A549 (cell line): ENCODE measurements around the gene WDR45B. TPM values are rescaled to one million over a fixed set of nuclear protein-coding genes. Genes with fewer than 3 reads are reported as not detected.

Experiments
- ATAC-seq, 2 experiments: fragments of 200-7000 bp in 1 of 2; fragments of >200 bp in 1 of 2; cut with Nextera tagmentation in 1 of 2; cut with Tn5 transposase in 1 of 2; 3 replicates each; pipeline versions ENCODE4 v1.8.0 to v1.9.1; 2018 to 2020; ENCODE audit warnings: mild to moderate bottlenecking in 1 of 2, moderate library complexity in 1 of 2
- CTCF ChIA-PET: fragments of 300-600 bp; sonication (Branson Sonifier 250); formaldehyde crosslinking; extraction: SDS; loops from one replicate; lab custom pipeline; 2021; ENCODE audit warnings: antibody characterized with exemption, inconsistent platforms; lab: Yijun Ruan, JAX
- POLR2A ChIA-PET: fragments of 350-600 bp; formaldehyde crosslinking; extraction: SDS; loops from one replicate; lab custom pipeline; 2021; ENCODE audit warnings: antibody characterized with exemption, inconsistent platforms; lab: Yijun Ruan, JAX
- DNase-seq, 2 experiments: peaks; one replicate each; pipeline versions ENCODE4 v3.0.0 to v3.0.0-alpha.2; 2011 to 2016; ENCODE audit warnings: low read depth in 1 of 2, low spot score in 1 of 2
- FAIRE-seq: peaks from 2 replicates; lab custom pipeline; 2011; peaks lifted over from hg19 to GRCh38; lab: Jason Lieb, UNC
- H3K27ac ChIP-seq, 2 experiments: fragments of >200 bp; sonication (Bioruptor Twin); formaldehyde crosslinking; 3 replicates each; pipeline ENCODE4 v1.5.1; 2016 to 2017
- H3K4me1 ChIP-seq: fragments of >200 bp; sonication (Bioruptor Twin); formaldehyde crosslinking; 3 replicates; pipeline ENCODE4 v1.6.1; 2016
- H3K4me2 ChIP-seq: fragments of >200 bp; sonication (Bioruptor Twin); formaldehyde crosslinking; 3 replicates; pipeline ENCODE4 v1.6.1; 2016
- H3K4me3 ChIP-seq: fragments of >200 bp; sonication (Bioruptor Twin); formaldehyde crosslinking; 3 replicates; pipeline ENCODE4 v1.5.1; 2016
- H3K9me3 ChIP-seq: fragments of >200 bp; sonication (Bioruptor Twin); formaldehyde crosslinking; 3 replicates; pipeline ENCODE4 v1.6.1; 2016
- BHLHE40 ChIP-seq: IDR thresholded peaks from 2 replicates; pipeline ENCODE4 v1.6.1; 2012; ENCODE audit warnings: low read depth, low read length, inconsistent platforms
- CEBPB ChIP-seq, 2 experiments: fragments of >200 bp in 1 of 2; sonication (Bioruptor Twin) in 1 of 2; formaldehyde crosslinking in 1 of 2; IDR thresholded peaks; 2 replicates each; pipeline ENCODE4 v1.6.1; 2012 to 2016
- CHD4 ChIP-seq: fragments of 200-600 bp; sonication (generic); IDR thresholded peaks from 2 replicates; pipeline ENCODE4 v1.6.1; 2016; ENCODE audit warnings: antibody characterized with exemption, mild to moderate bottlenecking, borderline replicate concordance
- ESRRA ChIP-seq: fragments of 150-350 bp; IDR thresholded peaks from 2 replicates; pipeline ENCODE4 v1.6.1; 2014; ENCODE audit warnings: mild to moderate bottlenecking, low read length, borderline replicate concordance
- FOSB ChIP-seq: fragments of 250-450 bp; sonication (Bioruptor Pico); IDR thresholded peaks from 2 replicates; pipeline ENCODE4 v1.5.0; 2020; ENCODE audit warnings: mild to moderate bottlenecking, moderate library complexity
- FOSL2 ChIP-seq, 2 experiments: fragments of 450-650 bp in 1 of 2; fragments of >200 bp in 1 of 2; sonication (Bioruptor Twin) in 1 of 2; formaldehyde crosslinking; IDR thresholded peaks; 2 replicates each; pipeline versions ENCODE4 v1.5.0 to v1.6.1; 2016 to 2020; ENCODE audit warnings: mild to moderate bottlenecking in 1 of 2, moderate library complexity in 1 of 2
- FOXS1 ChIP-seq: fragments of 250-450 bp; sonication (Bioruptor Pico); IDR thresholded peaks from 2 replicates; pipeline ENCODE4 v1.5.0; 2020; ENCODE audit warnings: mild to moderate bottlenecking, moderate library complexity
- GATA3 ChIP-seq: IDR thresholded peaks from 2 replicates; pipeline ENCODE4 v1.6.1; 2012; ENCODE audit warnings: borderline replicate concordance
- HEYL ChIP-seq: fragments of 250-450 bp; sonication (Bioruptor Pico); IDR thresholded peaks from 2 replicates; pipeline ENCODE4 v1.8.0; 2021; ENCODE audit warnings: mild to moderate bottlenecking, moderate library complexity
- HOXA7 ChIP-seq: fragments of 250-450 bp; sonication (Bioruptor Pico); IDR thresholded peaks from 2 replicates; pipeline ENCODE4 v1.5.0; 2020; ENCODE audit warnings: mild to moderate bottlenecking, moderate library complexity
- HOXB13 ChIP-seq: fragments of 250-450 bp; sonication (Bioruptor Pico); IDR thresholded peaks from 2 replicates; pipeline ENCODE4 v1.5.0; 2020; ENCODE audit warnings: low read depth, mild to moderate bottlenecking, moderate library complexity
- JUN ChIP-seq, 2 experiments: fragments of >200 bp; sonication (Bioruptor Twin); formaldehyde crosslinking; IDR thresholded peaks; 2 replicates in 1 of 2; 3 replicates in 1 of 2; pipeline ENCODE4 v1.6.1; 2016 to 2017
- JUNB ChIP-seq: fragments of >200 bp; sonication (Bioruptor Twin); formaldehyde crosslinking; IDR thresholded peaks from 2 replicates; pipeline ENCODE4 v1.6.1; 2016
- POLR2A ChIP-seq: IDR thresholded peaks from 2 replicates; pipeline ENCODE4 v1.6.1; 2012; ENCODE audit warnings: mild to moderate bottlenecking, low read length
- POLR2AphosphoS2 ChIP-seq: conservative IDR thresholded peaks from 2 replicates; pipeline ENCODE4 v1.6.1; 2012; ENCODE audit warnings: low read length, improper control_type of control experiment, inconsistent platforms
- RFX5 ChIP-seq: fragments of 450-650 bp; IDR thresholded peaks from 2 replicates; pipeline ENCODE4 v1.7.1; 2014; ENCODE audit warnings: antibody characterized with exemption, mild to moderate bottlenecking, moderate library complexity
- SMC3 ChIP-seq: fragments of >200 bp; sonication (Bioruptor Twin); formaldehyde crosslinking; IDR thresholded peaks from 3 replicates; pipeline ENCODE4 v1.6.1; 2018; ENCODE audit warnings: inconsistent platforms
- SREBF2 ChIP-seq: fragments of 450-650 bp; IDR thresholded peaks from 2 replicates; pipeline ENCODE4 v1.6.1; 2014; ENCODE audit warnings: mild to moderate bottlenecking, moderate library complexity
- TP53 ChIP-seq: fragments of 250-450 bp; sonication (Bioruptor Pico); IDR thresholded peaks from 2 replicates; pipeline ENCODE4 v1.5.0; 2021; ENCODE audit warnings: mild to moderate bottlenecking, moderate library complexity
- ZFP36 ChIP-seq: fragments of 450-650 bp; IDR thresholded peaks from 2 replicates; pipeline ENCODE4 v1.6.1; 2014; ENCODE audit warnings: borderline replicate concordance; ENCODE audit not compliant: partially characterized antibody
- ZSCAN20 ChIP-seq: fragments of 250-450 bp; sonication (Bioruptor Pico); IDR thresholded peaks from 2 replicates; pipeline ENCODE4 v1.8.0; 2022; ENCODE audit warnings: mild to moderate bottlenecking, moderate library complexity
- WGBS: methylation state at CpG from one replicate; pipeline ENCODE4 v1.1.6; 2017; ENCODE audit errors: missing lambda C conversion rate; 5-methylcytosine and 5-hydroxymethylcytosine counted together
- polyA plus RNA-seq, 4 experiments: library from polyadenylated mRNA; depleted of rRNA in 3 of 4; stranded (reverse); fragments of >200 nt; fragmentation: RNase III in 1 of 4; extraction: RNeasy Plus Mini Kit Qiagen cat#74134 plus additional on column Dnase treatment in 1 of 4; gene quantifications; 2 replicates in 3 of 4; 3 replicates in 1 of 4; pipeline ENCODE4 v1.2.3, GENCODE V29; 2011 to 2017
- TF ChIP-seq, protein P1 (sequence below): fragments of 250-450 bp; sonication (Bioruptor Pico); IDR thresholded peaks from 2 replicates; pipeline ENCODE4 v1.5.0; 2020; ENCODE audit warnings: low read depth, mild to moderate bottlenecking, moderate library complexity
- TF ChIP-seq, protein P2 (sequence below): fragments of >200 bp; sonication (Bioruptor Twin); formaldehyde crosslinking; IDR thresholded peaks from 2 replicates; pipeline ENCODE4 v1.6.1; 2016
- TF ChIP-seq, protein P3 (sequence below): IDR thresholded peaks from 2 replicates; pipeline ENCODE4 v1.6.1; 2012
- TF ChIP-seq, protein P4 (sequence below): fragments of 250-450 bp; sonication (Bioruptor Pico); IDR thresholded peaks from 2 replicates; pipeline ENCODE4 v1.5.0; 2021; ENCODE audit warnings: mild to moderate bottlenecking, moderate library complexity, borderline replicate concordance

The WDR45B gene
- polyA plus RNA-seq, 2 of the 4 experiments (the other 2 are of a cell fraction), result 88.2 to 124 TPM

DNA sequence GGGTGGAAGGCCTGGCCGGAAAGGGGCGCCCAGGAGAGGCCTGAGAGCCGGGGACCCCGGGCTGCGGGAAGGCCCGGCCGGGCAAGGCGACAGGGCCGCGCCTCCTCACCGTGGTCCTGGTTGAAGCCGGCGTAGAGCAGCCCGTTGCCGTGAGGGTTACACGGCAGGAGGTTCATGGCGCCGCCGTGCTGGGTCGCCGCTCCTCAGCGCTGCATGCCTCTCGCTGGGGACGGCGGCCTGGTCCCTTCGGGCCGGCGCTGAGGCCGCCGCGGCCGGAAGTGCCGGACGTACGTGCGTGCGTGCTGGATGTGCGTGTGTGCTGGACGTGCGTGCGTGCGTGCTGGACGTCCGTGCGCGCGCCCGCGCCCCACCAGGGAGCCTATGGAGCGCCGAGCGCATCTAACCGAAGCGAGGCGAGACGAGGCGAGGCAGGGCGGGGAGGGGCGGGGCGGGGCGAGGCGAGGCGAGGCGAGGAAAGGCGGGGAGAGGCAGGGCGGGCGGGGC, at the start of gene WDR45B (continued):
- TF ChIP-seq FOSB (CRISPR knock-in tag) (no peak), POLR2A (peak; percentile 98), TP53 (peak; percentile 37; the same call in 1 of the 2 replicates), SREBF2 (no peak), HOXB13 (CRISPR knock-in tag) (no peak), FOXS1 (CRISPR knock-in tag) (no peak), BHLHE40 (no peak), RFX5 (no peak), JUN (IDR thresholded peaks at IDR 0.05) (peak; percentile 50 to 91; a peak in 3 of 5 replicates), POLR2AphosphoS2 (no peak)
- TF ChIP-seq, protein P1, sequence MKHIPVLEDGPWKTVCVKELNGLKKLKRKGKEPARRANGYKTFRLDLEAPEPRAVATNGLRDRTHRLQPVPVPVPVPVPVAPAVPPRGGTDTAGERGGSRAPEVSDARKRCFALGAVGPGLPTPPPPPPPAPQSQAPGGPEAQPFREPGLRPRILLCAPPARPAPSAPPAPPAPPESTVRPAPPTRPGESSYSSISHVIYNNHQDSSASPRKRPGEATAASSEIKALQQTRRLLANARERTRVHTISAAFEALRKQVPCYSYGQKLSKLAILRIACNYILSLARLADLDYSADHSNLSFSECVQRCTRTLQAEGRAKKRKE (CRISPR knock-in tag), result peak; percentile 25; the same call in 1 of the 2 replicates
- TF ChIP-seq, all 56 proteins: peak for 12

DNA sequence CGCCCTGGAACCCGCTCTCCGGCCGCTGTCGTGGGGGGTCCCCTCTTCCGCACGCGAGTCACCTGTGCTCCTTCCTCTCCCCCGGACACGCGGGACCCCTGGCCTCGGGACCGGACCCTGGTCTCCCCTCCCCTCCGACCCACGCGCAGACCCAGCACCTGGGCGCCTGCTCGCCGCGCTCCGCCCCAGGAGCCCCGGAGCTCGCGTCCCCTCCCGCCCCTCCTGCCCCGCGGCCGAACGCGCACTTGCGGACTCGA, 49.5 kb upstream of the WDR45B start:
- DNase-seq (no peak), FAIRE-seq (no peak)
- H3K9me3 ChIP-seq, result peaks cover 23% of the 10 kb centered on the region
- POLR2A ChIA-PET, result no interaction called here
- peaks cover 20% of the 10 kb centered on the region for H3K4me1 ChIP-seq
- TF ChIP-seq FOXS1 (CRISPR knock-in tag) (no peak), CHD4 (no peak), HOXA7 (no peak), CEBPB (IDR thresholded peaks at IDR 0.05) (no peak), ESRRA (no peak), SMC3 (no peak), JUNB (no peak), FOSL2 (IDR thresholded peaks at IDR 0.05) (no peak), FOSL2 (CRISPR knock-in tag; IDR thresholded peaks at IDR 0.05) (no peak), HEYL (CRISPR knock-in tag) (no peak), HOXB13 (CRISPR knock-in tag) (no peak), GATA3 (no peak), RFX5 (no peak), TP53 (no peak), SREBF2 (no peak), FOSB (CRISPR knock-in tag) (no peak), ZFP36 (no peak), ZSCAN20 (no peak)
- TF ChIP-seq, protein P2, sequence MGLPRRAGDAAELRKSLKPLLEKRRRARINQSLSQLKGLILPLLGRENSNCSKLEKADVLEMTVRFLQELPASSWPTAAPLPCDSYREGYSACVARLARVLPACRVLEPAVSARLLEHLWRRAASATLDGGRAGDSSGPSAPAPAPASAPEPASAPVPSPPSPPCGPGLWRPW, result no peak
- TF ChIP-seq, protein P3, sequence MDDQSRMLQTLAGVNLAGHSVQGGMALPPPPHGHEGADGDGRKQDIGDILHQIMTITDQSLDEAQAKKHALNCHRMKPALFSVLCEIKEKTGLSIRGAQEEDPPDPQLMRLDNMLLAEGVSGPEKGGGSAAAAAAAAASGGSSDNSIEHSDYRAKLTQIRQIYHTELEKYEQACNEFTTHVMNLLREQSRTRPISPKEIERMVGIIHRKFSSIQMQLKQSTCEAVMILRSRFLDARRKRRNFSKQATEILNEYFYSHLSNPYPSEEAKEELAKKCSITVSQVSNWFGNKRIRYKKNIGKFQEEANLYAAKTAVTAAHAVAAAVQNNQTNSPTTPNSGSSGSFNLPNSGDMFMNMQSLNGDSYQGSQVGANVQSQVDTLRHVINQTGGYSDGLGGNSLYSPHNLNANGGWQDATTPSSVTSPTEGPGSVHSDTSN, result no peak
- TF ChIP-seq, protein P4, sequence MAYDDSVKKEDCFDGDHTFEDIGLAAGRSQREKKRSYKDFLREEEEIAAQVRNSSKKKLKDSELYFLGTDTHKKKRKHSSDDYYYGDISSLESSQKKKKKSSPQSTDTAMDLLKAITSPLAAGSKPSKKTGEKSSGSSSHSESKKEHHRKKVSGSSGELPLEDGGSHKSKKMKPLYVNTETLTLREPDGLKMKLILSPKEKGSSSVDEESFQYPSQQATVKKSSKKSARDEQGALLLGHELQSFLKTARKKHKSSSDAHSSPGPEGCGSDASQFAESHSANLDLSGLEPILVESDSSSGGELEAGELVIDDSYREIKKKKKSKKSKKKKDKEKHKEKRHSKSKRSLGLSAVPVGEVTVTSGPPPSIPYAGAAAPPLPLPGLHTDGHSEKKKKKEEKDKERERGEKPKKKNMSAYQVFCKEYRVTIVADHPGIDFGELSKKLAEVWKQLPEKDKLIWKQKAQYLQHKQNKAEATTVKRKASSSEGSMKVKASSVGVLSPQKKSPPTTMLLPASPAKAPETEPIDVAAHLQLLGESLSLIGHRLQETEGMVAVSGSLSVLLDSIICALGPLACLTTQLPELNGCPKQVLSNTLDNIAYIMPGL (CRISPR knock-in tag), result no peak
- TF ChIP-seq, all 56 proteins: peak for 0
- CTCF ChIA-PET, result interaction anchor here (0.8 to 3.1 kb wide), 5 partner anchors 9 to 30 kb away, joined by 3 to 16 read pairs (median 9); no protein-coding TSS in a partner anchor
- 62% methylated on average over 9 of the region's 32 CpGs for WGBS
- no peak for ATAC-seq
- Histone ChIP-seq H3K27ac (peak overlapping the region; percentile 47 to 83; a peak in 5 of 6 replicates), H3K4me3 (peak overlapping the region; percentile 60), H3K4me2 (peak overlapping the region; percentile 98)
